PC-3 (cell line): ENCODE data around the gene SLC24A3. TPM values are rescaled to one million over a fixed set of nuclear protein-coding genes. Genes with fewer than 3 reads are reported as not detected.

Source experiments
- ATAC-seq: fragments of 200-7000 bp; cut with Tn5 transposase; 2 replicates; pipeline ENCODE4 v1.9.1; 2020; ENCODE audit warnings: mild to moderate bottlenecking, moderate library complexity
- BruUV-seq: library from RNA; stranded (reverse); fragments of 400-500 nt; replicated peaks from 2 replicates; lab custom pipeline; 2021; lab: Mats Ljungman, UMichigan
- CTCF ChIA-PET: fragments of 300-600 bp; sonication (Branson Sonifier 250); formaldehyde crosslinking; loops from one replicate; lab custom pipeline; 2022; ENCODE audit warnings: antibody characterized with exemption; lab: Charles Lee
- POLR2A ChIA-PET: fragments of 300-600 bp; sonication (Branson Sonifier 250); formaldehyde crosslinking; loops from one replicate; lab custom pipeline; 2022; ENCODE audit warnings: antibody characterized with exemption; ENCODE audit not compliant: unreplicated experiment; lab: Charles Lee
- DNase-seq: peaks from one replicate; pipeline ENCODE4 v3.0.0-alpha.2; 2015
- H2AFZ ChIP-seq: fragments of 300-600 bp; sonication (generic); 2 replicates; pipeline ENCODE4 v1.6.0; 2016; ENCODE audit warnings: antibody characterized with exemption, low read length
- H3F3A ChIP-seq: fragments of 300-600 bp; sonication (generic); one replicate; pipeline ENCODE4 v1.6.0; 2017; ENCODE audit warnings: antibody characterized with exemption, low read length, control low read depth, mild to moderate bottlenecking; ENCODE audit not compliant: unreplicated experiment
- H3K27ac ChIP-seq: fragments of 300-600 bp; sonication (generic); 2 replicates; pipeline ENCODE4 v1.5.1; 2016; ENCODE audit warnings: mild to moderate bottlenecking, low read length
- H3K27me3 ChIP-seq: fragments of 300-600 bp; sonication (generic); 2 replicates; pipeline ENCODE4 v1.6.1; 2016; ENCODE audit warnings: low read length, mixed read lengths
- H3K36me3 ChIP-seq: fragments of 300-600 bp; sonication (generic); 2 replicates; pipeline ENCODE4 v1.6.1; 2016; ENCODE audit warnings: low read depth, mixed run types, low read length, mixed read lengths
- H3K4me1 ChIP-seq: fragments of 300-600 bp; sonication (generic); 2 replicates; pipeline ENCODE4 v1.5.1; 2016; ENCODE audit warnings: low read length; ENCODE audit not compliant: insufficient read depth
- H3K4me2 ChIP-seq: fragments of 300-600 bp; sonication (generic); 2 replicates; pipeline ENCODE4 v1.6.0; 2016; ENCODE audit warnings: low read length
- H3K4me3 ChIP-seq: fragments of 300-600 bp; sonication (generic); 2 replicates; pipeline ENCODE4 v1.5.1; 2016; ENCODE audit warnings: mild to moderate bottlenecking, low read length, mixed read lengths
- H3K79me2 ChIP-seq: fragments of 300-600 bp; sonication (generic); 2 replicates; pipeline ENCODE4 v1.6.1; 2017; ENCODE audit warnings: low read length, mixed read lengths
- H3K9ac ChIP-seq: fragments of 300-600 bp; sonication (generic); 2 replicates; pipeline ENCODE4 v1.6.0; 2016; ENCODE audit warnings: mild to moderate bottlenecking, low read length
- H3K9me2 ChIP-seq: fragments of 300-600 bp; sonication (generic); replicated peaks from 2 replicates; pipeline ENCODE4 v1.6.1; 2016; ENCODE audit warnings: mixed run types, low read length, mixed read lengths
- H3K9me3 ChIP-seq: fragments of 300-600 bp; sonication (generic); 2 replicates; pipeline ENCODE4 v1.6.1; 2016; ENCODE audit warnings: low read length, mixed read lengths
- H4K20me1 ChIP-seq: fragments of 300-600 bp; sonication (generic); 2 replicates; pipeline ENCODE4 v1.6.1; 2016; ENCODE audit warnings: low read length, mixed read lengths
- CTCF ChIP-seq: fragments of 300-600 bp; sonication (generic); conservative IDR thresholded peaks from 2 replicates; pipeline ENCODE4 v1.5.1; 2017; ENCODE audit warnings: antibody characterized with exemption, low read depth, mild to moderate bottlenecking, low read length
- EZH2 ChIP-seq: fragments of 300-600 bp; sonication (generic); IDR thresholded peaks from one replicate; pipeline ENCODE4 v1.6.1; 2017; ENCODE audit warnings: antibody characterized with exemption, mild to moderate bottlenecking, low read length; ENCODE audit not compliant: unreplicated experiment
- EZH2phosphoT487 ChIP-seq: fragments of 300-600 bp; sonication (generic); IDR thresholded peaks from 2 replicates; pipeline ENCODE4 v1.6.1; 2018; ENCODE audit warnings: mild to moderate bottlenecking, antibody characterized with exemption, low read length, borderline replicate concordance
- intact Hi-C: fragments of 100-400 bp; cut with micrococcal nuclease; formaldehyde crosslinking; loops from 2 replicates; pipeline ENCODE4 v1.9.0; 2023
- total RNA-seq: library from RNA; depleted of rRNA; stranded (reverse); fragments of >200 nt; gene quantifications from 2 replicates; pipeline ENCODE4 v1.2.3, GENCODE V29; 2014

The SLC24A3 gene
- total RNA-seq, 1 experiment from 2014 or later: 0.11 TPM

- ATAC-seq (no peak), DNase-seq (no peak)
- H2AFZ ChIP-seq: no peak overlapping the region
- H3K4me1 ChIP-seq: 0 out of 2 replicates have a peak, but pooled peaks cover 6% of the 10 kb centered on the region
- H3K79me2 ChIP-seq: no peaks in the 10 kb centered on the region
- ChIA-PET POLR2A (no interaction called here), CTCF (no interaction called here)
- no peaks in the 10 kb centered on the region for H3K36me3 ChIP-seq
- H3F3A ChIP-seq: no peaks in the 10 kb centered on the region
- no peak overlapping the region for H3K9ac ChIP-seq
- intact Hi-C loops: no loop called here
- H3K4me2 ChIP-seq: no peak overlapping the region
- no peak overlapping the region for H3K27ac ChIP-seq
- H3K27me3 ChIP-seq: peaks cover 34% of the 10 kb centered on the region
- no peak overlapping the region for H3K4me3 ChIP-seq
- no peaks in the 10 kb centered on the region for H3K9me3 ChIP-seq
- no TSS peak for BruUV-seq
- no peak for TF ChIP-seq EZH2phosphoT487
- no peak for TF ChIP-seq EZH2
- no peak for TF ChIP-seq CTCF
- no peaks in the 10 kb centered on the region for H4K20me1 ChIP-seq
- H3K9me2 ChIP-seq: no peaks in the 10 kb centered on the region
Observed at GRCh38 chr20:19617256-19617655, 404.8 kb downstream of the SLC24A3 start.

- Histone ChIP-seq H3K36me3 (no peaks in the 10 kb centered on the region), H3K9me2 (no peaks in the 10 kb centered on the region), H4K20me1 (no peaks in the 10 kb centered on the region), H2AFZ (no peak overlapping the region), H3K4me2 (no peak overlapping the region), H3F3A (no peaks in the 10 kb centered on the region), H3K9me3 (no peaks in the 10 kb centered on the region), H3K27me3 (peaks cover 35% of the 10 kb centered on the region), H3K4me1 (0 out of 2 replicates have a peak, but pooled peaks cover 6% of the 10 kb centered on the region), H3K79me2 (no peaks in the 10 kb centered on the region), H3K9ac (no peak overlapping the region), H3K4me3 (no peak overlapping the region), H3K27ac (no peak overlapping the region)
- no peak for ATAC-seq
- BruUV-seq: no TSS peak
- intact Hi-C loops: no loop called here
- TF ChIP-seq CTCF (no peak), EZH2 (no peak), EZH2phosphoT487 (no peak)
- ChIA-PET POLR2A (no interaction called here), CTCF (no interaction called here)
- no peak for DNase-seq
Observed at GRCh38 chr20:19618711-19619110, 406.3 kb downstream of the SLC24A3 start.

- intact Hi-C loops: no loop called here
- no peaks in the 10 kb centered on the region for H4K20me1 ChIP-seq
- H3K4me2 ChIP-seq: no peak overlapping the region
- H3K36me3 ChIP-seq: no peaks in the 10 kb centered on the region
- no peak overlapping the region for H3K4me3 ChIP-seq
- H3K79me2 ChIP-seq: no peaks in the 10 kb centered on the region
- no peak overlapping the region for H2AFZ ChIP-seq
- peaks cover 30% of the 10 kb centered on the region for H3K27me3 ChIP-seq
- no peak overlapping the region for H3K9ac ChIP-seq
- H3K9me3 ChIP-seq: no peaks in the 10 kb centered on the region
- H3K9me2 ChIP-seq: no peaks in the 10 kb centered on the region
- POLR2A ChIA-PET: no interaction called here
- H3K27ac ChIP-seq: no peak overlapping the region
- TF ChIP-seq EZH2 (no peak), EZH2phosphoT487 (no peak), CTCF (no peak)
- ATAC-seq (no peak), DNase-seq (no peak)
- no TSS peak for BruUV-seq
- no peaks in the 10 kb centered on the region for H3F3A ChIP-seq
- H3K4me1 ChIP-seq: 0 out of 2 replicates have a peak, but pooled peaks cover 6% of the 10 kb centered on the region
- CTCF ChIA-PET: no interaction called here
Observed at GRCh38 chr20:19619904-19620430, 407.5 kb downstream of the SLC24A3 start.
